ENCODE measurements around the gene GALNT14. TPM values are rescaled to one million over a fixed set of nuclear protein-coding genes. Genes with fewer than 3 reads are reported as not detected.

Gene GALNT14
- total and polyA plus RNA-seq, 2 of the 8 experiments (the other 6 are each of a cell fraction or from before 2014, with no cell fraction given) = 13.0 to 13.7 TPM

- TF ChIP-seq TAF1 (IDR thresholded peaks at IDR 0.05; ENCODE audit: low read depth, low read length) (no peak), EGR1 (IDR thresholded peaks at IDR 0.05; ENCODE audit: borderline replicate concordance, low read depth, low read length) (no peak), SP1 (IDR thresholded peaks at IDR 0.05; ENCODE audit: low read depth, low read length) (no peak), RFX5 (IDR thresholded peaks at IDR 0.05; ENCODE audit: borderline replicate concordance, low read depth, low read length) (no peak), RAD21 (IDR thresholded peaks at IDR 0.05 in 1 of 2, conservative IDR thresholded peaks at IDR 0.05 in 1 of 2; ENCODE audit: low read depth in 2 of 2, low read length in 2 of 2) (no peak)
Observed at GRCh38 chr2:31078011-31078410, 60.2 kb downstream of the GALNT14 start (continued).

Measured in H1 (cell line).